ENCODE data around the gene MDH2. TPM values are rescaled to one million over a fixed set of nuclear protein-coding genes. Genes with fewer than 3 reads are reported as not detected.
"Not testable (repeated sequence)": the region's sequence is repeated elsewhere in the genome, so short reads cannot be mapped to it uniquely, and the experiment has no call there.

Gene MDH2
- total RNA-seq, 1 donor from 2014 or later, result 17.1 TPM

DNA sequence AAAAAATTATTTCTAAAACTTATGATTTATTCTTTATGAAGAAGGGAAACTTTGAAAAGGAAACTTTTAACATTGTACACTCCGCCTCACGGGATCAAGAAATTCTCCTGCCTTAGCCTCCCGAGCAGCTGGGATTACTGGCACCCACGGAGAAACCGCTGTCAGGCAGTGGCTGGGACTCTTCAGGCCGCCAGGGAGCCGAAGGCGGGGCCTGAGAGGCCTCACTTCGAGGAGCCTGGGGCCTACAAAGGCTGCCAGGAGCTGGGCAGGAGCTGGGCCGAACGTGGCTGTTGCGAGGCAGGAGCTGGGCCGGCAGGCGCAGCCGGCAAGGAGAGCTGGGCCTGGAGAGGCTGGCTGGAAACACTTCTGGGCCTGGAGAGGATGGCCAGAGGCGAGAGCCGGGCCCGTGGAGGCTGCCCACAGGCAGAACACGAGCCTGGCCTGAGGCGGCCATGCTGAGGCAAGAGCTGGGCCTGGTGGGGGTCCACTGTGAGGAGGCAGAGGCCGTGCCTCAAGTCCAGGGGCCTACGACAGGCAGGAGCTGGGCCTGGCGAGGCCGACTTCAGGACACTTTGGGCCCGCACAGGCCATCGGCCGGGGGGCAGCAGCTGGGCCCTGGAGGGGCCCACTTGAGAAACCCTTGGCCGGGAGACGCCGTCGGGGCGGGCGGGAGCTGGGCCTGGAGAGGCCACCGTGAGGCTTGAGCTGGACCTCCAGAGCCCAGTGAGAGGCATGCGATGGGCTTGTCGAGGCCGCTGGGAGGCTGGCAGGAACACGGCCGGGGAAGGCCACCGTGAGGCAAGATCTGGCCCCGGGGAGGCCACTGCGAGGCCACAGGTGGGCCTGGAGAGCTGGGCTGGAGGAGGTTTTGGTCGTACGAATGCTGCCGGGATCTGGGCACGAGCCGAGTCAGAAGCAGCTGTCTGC is 23.7 kb downstream of the MDH2 start:
- peak; percentile 89 for DNase-seq (ENCODE audit: low spot score)

DNA sequence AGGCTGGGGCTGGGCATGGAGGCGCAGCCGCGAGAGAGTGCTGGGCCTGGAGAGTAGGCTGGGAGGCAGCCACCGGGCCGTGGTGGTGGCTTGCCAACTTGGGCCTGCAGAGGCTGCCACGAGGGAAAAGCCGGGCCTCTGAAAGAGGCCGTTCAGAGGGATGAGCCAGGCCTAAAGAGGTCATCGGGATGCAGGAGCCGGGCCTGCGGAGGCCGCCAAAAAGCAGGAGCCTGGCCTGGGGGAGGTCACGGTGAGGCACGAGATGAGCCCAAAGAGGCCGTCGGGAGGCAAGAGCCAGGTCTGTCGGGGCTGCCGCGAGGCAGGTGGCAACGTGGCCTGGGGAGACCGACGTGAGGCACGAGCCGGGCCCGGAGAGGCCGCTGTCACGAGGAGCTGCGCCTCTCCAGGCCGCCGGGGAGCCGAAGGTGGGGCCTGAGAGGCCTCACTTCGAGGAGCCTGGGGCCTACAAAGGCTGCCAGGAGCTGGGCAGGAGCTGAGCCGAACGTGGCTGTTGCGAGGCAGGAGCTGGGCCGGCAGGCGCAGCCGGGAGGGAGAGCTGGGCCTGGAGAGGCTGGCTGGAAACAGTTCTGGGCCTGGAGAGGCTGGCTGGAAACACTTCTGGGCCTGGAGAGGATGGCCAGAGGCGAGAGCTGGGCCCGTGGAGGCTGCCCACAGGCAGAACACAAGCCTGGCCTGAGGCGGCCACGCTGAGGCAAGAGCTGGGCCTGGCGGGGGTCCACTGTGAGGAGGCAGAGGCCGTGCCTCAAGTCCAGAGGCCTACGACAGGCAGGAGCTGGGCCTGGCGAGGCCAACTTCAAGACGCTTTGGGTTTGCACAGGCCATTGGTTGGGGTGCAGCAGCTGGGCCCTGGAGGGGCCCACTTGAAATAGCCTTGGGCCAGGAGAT is 24.6 kb downstream of the MDH2 start:
- DNase-seq (ENCODE audit: low spot score), result no peak

DNA sequence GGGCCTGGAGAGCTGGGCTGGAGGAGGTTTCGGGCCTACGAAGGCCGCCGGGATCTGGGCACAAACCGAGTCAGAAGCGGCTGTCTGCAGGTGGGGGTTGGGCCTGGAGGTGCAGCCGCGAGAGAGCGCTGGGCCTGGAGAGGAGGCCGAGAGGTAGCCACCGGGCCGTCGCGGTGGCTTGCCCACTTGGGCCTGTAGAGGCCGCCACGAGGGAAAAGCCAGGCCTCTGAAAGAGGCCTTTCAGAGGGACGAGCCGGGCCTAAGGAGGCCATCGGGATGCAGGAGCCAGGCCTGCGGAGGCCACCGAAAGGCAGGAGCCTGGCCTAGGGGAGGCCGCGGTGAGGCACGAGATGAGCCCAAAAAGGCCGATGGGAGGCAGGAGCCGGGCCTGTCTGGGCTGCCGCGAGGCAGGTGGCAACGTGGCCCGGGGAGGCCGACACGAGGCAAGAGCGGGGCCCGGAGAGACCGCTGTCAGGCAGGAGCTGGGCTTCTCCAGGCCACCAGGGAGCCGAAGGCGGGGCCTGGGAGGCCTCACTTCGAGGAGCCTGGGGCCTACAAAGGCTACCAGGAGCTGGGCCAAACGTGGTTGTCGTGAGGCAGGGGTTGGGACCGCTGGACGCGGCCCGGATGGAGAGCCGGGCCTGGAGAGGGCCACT is 25.6 kb downstream of the MDH2 start:
- no peak for DNase-seq (ENCODE audit: low spot score)

DNA sequence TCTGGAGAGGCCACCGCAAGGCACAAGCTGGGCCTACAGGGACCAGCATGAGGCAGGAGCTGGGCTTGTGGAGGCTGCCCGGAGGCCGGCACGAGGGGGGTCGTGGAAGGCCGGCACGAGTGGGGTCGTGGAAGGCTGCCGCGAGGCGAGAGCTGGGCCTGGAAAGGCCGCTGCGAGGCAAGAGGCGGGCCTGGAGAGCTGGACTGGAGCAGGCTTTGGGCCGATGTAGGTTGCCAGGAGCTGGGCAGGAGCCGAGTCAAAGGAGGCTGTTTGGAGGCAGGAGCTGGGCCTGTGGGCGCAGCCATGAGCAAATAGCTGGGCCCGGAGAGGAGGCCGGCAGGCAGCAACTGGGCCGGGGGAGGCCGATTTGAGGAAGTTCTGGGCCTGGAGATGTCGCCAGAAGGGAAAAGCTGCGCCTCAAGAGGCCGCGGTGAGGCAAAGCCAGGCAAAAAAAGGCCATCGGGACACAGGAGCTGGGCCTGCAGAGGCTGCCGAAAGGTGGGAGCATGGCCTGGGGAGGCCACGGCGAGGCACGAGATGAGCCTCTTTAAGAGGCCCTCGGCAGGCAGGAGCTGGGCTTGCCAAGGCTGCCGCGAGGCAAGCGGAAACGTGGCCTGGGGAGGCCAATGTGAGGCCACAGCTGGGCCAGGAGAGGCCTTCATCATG is 26.5 kb downstream of the MDH2 start:
- DNase-seq (ENCODE audit: low spot score), result no peak

DNA sequence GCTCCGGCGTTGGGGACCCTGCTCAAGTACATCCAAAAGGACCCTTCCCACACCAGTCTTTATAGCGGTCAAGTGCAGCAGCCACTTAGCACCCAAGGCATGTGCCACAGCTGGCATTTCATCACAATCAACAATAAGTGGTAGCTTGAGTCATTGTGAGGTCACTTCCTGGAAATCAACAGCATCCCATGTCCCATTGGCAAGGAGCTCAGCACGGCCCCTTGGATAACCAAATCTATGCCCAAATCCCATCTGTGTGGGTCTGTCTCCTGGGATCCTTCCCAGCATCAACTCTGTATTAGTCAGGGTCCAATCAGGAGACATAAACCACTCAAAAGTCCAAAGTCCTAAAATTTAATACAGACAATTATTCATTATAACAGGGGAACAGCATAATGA is 27.1 kb downstream of the MDH2 start:
- no peak for DNase-seq (ENCODE audit: low spot score)

DNA sequence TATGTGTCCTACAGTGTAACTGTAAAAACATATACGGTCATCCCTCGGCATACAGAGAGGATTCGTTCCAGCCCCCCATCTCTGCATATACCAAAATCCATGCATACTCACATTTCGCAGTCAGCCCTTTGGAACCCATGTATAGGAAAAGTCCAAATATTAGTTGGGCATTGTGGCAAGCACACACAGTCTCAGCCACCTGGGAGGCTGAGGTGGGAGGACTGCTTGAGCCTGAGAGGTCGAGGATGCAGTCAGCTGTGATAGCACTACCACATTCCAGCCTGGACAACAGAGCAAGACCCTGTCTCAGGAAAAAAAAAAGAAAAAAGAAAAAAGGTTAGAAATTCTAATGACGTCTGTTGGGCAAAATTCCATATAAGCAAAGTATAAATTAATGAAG is 29.1 kb downstream of the MDH2 start:
- no peak for DNase-seq (ENCODE audit: low spot score)

DNA sequence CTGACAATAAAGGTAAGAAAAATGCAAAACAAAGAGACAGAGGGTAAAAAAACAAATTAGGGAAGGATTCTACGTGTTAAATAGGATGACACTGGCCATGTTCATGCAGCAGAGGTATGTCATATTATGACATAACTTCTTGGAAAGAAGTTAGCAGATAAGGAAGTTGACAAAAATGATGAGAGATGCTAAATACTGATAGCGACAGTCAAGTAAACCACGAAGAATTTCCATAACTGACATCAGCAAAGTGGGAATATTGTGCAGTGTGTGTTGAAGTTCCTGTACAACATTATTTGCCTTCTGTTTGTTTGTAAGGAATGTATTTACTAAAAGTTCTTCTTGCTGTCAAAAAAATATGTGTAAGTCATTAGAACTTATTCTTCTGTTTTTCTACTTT is 29.5 kb downstream of the MDH2 start:
- no peak for DNase-seq (ENCODE audit: low spot score)

DNA sequence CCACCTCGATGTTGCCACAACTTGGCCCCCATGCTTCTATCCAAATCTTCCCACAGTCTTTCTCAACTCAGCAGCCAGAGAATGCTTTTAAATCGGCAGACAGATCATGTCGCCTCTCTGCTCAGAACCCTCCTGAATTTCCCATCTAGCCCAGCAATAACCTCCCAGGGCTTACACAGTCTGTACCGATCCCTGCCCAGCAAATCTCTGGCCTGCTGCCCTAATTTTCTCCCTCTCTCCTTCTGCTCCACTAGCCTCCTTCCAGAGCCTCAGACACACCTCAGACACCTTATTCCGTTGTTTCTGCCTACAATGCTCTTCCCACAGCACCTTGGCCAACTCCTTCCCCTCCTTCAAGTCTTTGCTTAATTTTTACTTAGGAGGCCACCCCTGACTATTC is 32.3 kb downstream of the MDH2 start:
- no peak for DNase-seq (ENCODE audit: low spot score)

DNA sequence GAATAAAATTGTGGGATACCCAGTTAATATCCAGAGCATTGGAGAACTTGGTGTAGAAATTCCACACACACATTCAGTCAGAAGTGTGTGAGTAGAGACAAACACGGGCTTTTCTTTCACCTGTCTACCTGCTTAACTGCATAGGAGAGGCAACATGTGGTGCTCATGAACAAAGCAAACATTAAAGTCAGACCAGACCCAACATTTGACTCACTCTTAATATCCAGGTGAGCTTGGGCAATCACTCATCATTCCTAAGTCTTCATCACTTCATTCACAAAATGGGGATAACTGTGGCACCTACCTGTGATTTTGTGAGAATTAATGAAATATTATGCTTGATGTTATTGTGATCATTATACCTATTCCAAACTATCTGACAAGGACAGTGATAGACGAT is 36.2 kb downstream of the MDH2 start:
- not testable (repeated sequence) for DNase-seq (ENCODE audit: low spot score)

DNA sequence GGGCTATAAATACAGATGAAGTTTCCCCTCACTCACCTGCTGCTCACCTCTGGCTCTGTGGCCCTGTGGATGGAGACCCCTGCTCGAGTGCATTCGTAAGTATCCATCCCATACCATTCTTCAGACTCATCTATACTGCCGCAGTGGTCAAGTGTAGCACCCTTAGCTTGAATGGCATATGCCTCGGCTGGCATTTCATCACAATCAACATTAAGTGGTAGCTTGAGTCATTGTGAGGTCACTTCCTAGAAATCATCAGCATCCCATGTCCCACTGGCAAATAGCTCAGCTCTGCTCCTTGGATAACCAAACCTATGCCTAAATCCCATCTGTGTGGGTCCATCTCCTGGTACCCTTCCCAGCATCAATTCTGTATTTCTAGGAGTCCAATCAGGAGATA is 38.2 kb downstream of the MDH2 start:
- no peak for DNase-seq (ENCODE audit: low spot score)

DNA sequence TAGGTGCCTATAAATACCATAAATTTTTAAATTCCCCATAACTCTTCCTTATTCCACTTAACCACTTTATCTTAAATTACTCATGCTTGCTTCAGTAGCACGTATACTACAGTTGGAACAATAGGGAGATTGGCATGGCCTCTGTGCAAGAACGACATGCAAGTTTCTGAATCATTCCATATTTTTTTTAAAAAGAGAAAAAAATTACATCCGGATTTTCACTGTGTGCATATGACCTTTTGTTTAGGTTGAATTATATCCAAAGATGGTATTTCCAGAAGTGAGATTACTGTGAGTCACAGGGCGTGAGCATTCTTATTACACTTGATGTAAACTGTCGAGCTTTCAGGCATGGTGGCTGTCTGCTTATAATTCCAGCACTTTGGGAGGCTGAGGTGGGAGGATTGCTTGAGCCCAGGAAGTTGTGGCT is 39.5 kb downstream of the MDH2 start:
- DNase-seq (ENCODE audit: low spot score), result peak; percentile 36

DNA sequence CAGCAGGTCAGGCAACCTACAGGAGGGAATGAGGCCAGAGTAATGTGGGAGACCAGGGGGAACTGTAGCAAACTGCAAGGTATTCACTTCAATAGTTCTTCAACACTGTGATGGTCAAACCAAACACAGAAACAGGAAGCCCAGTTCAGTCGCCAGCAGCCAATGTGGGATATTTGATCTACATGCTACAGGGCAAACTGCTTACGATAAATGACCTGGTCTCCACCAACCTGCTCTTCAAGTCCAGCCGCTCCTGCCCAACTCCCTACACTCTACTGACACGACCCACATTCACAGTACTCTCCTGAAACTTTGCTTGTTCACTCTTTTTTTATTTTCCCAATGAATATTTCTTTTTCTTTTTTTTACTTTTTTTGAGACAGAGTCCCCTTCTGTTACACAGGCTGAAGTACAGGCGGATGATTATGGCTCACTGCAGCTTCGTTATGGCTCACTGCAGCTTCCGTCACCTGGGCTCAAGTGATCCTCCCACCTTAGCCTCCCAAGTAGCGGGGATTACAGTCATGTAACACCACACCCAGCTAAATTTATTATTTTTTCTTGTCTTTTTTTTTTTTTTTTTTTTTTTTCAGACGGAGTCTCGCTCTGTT is 42.1 kb downstream of the MDH2 start:
- no peak for DNase-seq (ENCODE audit: low spot score)

DNA sequence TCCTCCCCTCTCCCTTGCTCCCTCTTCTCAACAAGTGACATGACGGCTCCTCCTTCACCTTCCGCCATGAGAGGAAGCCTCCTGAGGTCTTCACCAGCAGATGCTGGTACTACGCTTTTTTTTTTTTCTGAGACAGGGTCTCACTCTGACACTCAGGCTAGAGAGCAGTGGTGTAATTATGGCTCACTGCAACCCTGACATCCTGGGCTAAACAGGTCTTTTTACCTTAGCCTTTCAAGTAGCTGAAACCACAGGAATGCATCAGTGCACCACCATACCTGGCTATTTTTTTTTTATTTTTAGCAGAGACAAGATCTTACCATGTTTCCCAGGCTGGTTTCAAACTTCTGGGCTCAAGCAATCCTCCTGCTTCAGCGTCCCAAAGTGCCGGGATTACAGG is 43.6 kb downstream of the MDH2 start:
- DNase-seq (ENCODE audit: low spot score), result no peak

DNA sequence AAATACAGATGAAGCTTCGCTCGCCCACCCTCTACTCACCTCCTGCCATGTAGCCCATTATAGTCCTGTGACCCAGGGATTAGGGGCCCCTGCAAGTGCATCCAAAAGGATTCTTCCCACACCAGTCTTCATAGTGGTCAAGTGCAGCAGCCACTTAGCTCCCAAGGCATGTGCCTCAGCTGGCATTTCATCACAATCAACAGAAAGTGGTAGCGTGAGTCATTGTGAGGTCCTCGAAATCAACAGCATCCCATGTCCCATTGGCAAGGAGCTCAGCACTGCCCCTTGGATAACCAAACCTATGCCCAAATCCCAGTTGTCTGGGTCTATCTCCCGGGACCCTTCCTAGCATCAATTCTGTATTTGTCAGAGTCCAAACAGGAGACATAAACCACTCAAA is 45.6 kb downstream of the MDH2 start:
- DNase-seq (ENCODE audit: low spot score), result not testable (repeated sequence)

DNA sequence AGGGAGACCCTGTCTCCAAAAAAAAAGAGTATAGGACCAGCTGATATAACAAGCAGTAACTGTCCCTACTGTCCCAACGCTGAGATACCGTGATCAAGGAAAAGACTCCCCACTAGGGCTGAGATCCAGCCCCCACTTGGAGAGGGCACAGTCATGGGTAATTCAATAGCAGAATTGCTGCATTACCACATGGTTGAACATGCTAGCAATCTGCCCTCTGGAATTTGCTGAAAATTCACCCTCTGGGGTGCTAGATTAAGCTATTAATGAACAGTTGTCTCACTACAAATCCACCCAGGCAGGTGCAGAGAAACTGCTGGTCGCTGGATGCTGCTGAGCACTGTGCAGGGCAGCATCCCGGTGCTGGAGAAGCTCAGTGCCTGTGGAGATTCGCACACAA is 46.4 kb downstream of the MDH2 start:
- not testable (repeated sequence) for DNase-seq (ENCODE audit: low spot score)

DNA sequence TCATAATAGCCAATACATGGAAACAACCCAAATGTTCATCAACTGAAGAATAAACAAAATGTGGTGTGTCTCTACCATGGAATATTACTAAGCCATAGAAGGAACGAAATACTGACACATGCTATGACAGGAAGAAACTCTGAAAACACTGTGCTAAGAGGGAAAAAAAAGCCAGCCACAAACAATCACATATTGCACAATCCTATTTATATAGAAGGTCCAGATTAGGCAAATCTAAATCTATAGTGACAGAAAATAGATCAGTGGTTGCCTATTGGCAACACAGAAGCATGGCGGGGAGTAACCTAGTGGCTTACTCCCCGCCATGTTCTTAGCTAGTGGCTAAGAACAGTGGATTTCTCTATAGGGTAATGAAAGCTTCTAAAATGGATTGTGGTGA is 48.0 kb downstream of the MDH2 start:
- DNase-seq (ENCODE audit: low spot score), result no peak

DNA sequence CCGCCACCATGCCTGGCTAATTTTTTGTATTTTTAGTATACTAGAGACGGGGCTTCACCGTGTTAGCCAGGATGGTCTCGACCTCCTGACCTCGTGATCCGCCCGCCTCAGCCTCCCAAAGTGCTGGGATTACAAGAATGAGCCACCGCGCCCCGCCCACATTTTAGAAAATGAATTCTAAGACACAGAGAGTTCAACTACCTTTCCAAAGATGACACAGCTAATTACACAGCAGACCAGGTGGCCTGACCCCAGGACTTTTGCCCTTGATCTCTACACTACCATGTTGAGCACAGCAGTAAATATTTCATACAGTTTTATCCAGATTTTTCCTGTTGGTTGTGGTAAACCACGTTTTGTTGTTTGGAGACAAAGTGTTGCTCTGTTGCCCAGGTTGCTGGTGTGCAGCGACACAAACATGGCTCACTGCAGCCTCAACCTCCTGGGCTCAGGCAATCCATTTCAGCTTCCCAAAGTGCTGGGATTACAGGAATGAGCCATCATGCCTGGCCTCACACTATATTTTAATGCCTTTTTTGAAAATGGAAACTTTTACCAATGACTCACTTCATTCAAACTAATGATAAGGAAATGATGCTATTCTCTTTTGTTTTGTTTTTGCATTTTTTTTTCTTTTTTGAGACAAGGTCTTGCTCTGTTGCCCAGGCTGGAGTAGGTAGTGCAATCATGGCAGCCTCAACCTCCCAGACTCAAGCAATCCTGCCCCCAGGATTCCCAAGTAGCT is 54.0 kb downstream of the MDH2 start:
- DNase-seq (ENCODE audit: low spot score), result not testable (repeated sequence)

DNA sequence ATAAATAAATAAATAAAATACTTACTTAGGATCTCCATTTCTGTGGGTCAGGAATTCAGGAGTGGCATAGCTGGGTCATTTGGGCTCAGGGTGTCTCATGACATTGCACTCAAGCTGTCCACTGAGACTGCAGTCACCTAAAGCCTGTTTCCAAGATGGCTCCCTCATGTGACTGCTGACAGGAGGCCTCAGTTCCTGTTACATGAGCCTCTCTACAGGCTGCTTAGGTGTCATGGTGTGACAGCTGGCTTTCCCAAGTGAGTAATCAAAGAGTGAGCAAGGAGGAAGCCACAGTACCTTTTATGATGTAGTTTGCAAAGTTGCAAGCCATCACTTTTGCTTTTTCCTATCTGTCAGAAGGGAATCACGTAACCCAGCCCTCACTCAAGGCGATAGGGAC is 55.9 kb downstream of the MDH2 start:
- not testable (repeated sequence) for DNase-seq (ENCODE audit: low spot score)

DNA sequence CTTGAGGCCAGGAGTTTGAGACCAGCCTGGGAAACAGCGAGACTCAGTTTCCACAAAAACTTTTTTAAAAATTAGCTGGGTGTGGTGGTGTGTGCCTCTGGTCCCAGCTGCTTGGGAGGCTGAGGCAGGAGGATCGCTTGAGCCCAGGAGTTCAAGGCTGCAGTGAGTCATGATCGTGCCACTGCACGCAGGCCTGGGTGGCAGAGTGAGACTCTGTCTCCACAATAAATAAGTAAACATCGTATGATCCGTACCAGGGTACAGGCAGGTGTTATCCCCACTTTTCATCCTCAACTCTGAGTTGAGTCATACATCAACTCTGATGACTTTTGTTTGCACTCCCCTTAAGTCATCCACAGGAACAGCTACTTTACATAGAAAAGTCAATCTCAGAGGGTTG is 58.2 kb downstream of the MDH2 start:
- not testable (repeated sequence) for DNase-seq (ENCODE audit: low spot score)

DNA sequence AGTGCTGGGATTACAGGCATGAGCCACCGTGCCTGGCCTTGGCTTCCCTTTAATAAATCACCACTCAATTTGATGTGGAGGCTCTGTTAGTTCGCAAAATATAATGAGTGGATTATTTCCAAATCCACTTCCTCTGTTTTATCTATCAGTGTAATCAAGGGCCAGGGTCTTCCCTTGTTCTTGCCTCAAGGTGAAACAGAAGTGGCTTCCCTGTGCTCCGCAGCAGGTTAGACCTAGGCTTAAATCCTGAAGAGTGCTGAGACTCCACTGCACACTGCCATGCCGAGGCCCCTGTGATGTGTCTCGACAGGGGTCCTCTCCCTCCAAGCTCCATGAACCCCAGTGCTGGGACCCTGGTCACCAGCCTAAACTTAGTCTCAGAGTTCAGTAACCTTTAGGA is 59.0 kb downstream of the MDH2 start:
- DNase-seq (ENCODE audit: low spot score), result no peak

All from umbilical cord (tissue), 2 donors.